GM12878 (cell line): ENCODE measurements around the gene L1CAM. TPM values are rescaled to one million over a fixed set of nuclear protein-coding genes. Genes with fewer than 3 reads are reported as not detected.

Experiments used
- ATAC-seq: fragments of 200-7000 bp; cut with Tn5 transposase; 3 replicates; pipeline ENCODE4 v1.9.1; 2020; ENCODE audit warnings: mild to moderate bottlenecking, moderate library complexity
- BruUV-seq: library from RNA; stranded (reverse); fragments of 400-500 nt; replicated peaks from 2 replicates; lab custom pipeline; 2021; lab: Mats Ljungman, UMichigan
- CTCF ChIA-PET: fragments of 300-600 bp; sonication (Branson Sonifier 250); formaldehyde crosslinking; extraction: SDS; loops from one replicate; lab custom pipeline; 2021; ENCODE audit warnings: inconsistent platforms; lab: Yijun Ruan, JAX
- POLR2A ChIA-PET: fragments of 350-600 bp; formaldehyde crosslinking; extraction: SDS; loops from one replicate; lab custom pipeline; 2021; ENCODE audit warnings: inconsistent platforms; lab: Charles Lee
- RAD21 ChIA-PET: fragments of 300-600 bp; sonication (Branson Sonifier 250); formaldehyde crosslinking; loops from one replicate; lab custom pipeline; 2023; ENCODE audit warnings: antibody characterized with exemption; ENCODE audit not compliant: unreplicated experiment; lab: Charles Lee
- SMC1A ChIA-PET: fragments of 300-600 bp; sonication (Branson Sonifier 250); formaldehyde crosslinking; loops from one replicate; lab custom pipeline; 2023; ENCODE audit not compliant: unreplicated experiment, uncharacterized antibody; lab: Charles Lee
- DNase-seq: peaks from one replicate; pipeline ENCODE4 v3.0.0-alpha.2; 2011; ENCODE audit warnings: low read depth, low spot score
- FAIRE-seq: peaks from 3 replicates; lab custom pipeline; 2011; peaks lifted over from hg19 to GRCh38; lab: Jason Lieb, UNC
- H2AFZ ChIP-seq: 2 replicates; pipeline ENCODE4 v1.6.0; 2011; ENCODE audit warnings: low read depth, low read length, control low read depth; ENCODE audit not compliant: control insufficient read depth
- H3K27ac ChIP-seq: 2 replicates; pipeline ENCODE4 v1.5.1; 2011; ENCODE audit warnings: control low read depth; ENCODE audit not compliant: control insufficient read depth, insufficient read depth
- H3K27me3 ChIP-seq, 2 experiments: replicated peaks in 1 of 2; 2 replicates each; pipeline versions ENCODE4 v1.6.0 to v1.6.1; 2011; ENCODE audit warnings: low read length in 1 of 2; ENCODE audit not compliant: control insufficient read depth in 2 of 2, insufficient read depth in 2 of 2
- H3K36me3 ChIP-seq, 2 experiments: 2 replicates each; pipeline ENCODE4 v1.5.1; 2011; ENCODE audit warnings: low read length in 1 of 2; ENCODE audit not compliant: control insufficient read depth in 2 of 2, insufficient read depth in 2 of 2
- H3K4me1 ChIP-seq: 2 replicates; pipeline ENCODE4 v1.6.1; 2011; ENCODE audit warnings: mild to moderate bottlenecking, low read length, moderate library complexity, mixed read lengths; ENCODE audit not compliant: control insufficient read depth, insufficient read depth
- H3K4me2 ChIP-seq: 2 replicates; pipeline ENCODE4 v1.6.0; 2011; ENCODE audit warnings: control low read depth; ENCODE audit not compliant: control insufficient read depth, insufficient read depth
- H3K4me3 ChIP-seq: fragments of 200-600 bp; sonication (generic); 2 replicates; pipeline ENCODE4 v1.5.1; 2016
- H3K79me2 ChIP-seq: 2 replicates; pipeline ENCODE4 v1.6.0; 2011; ENCODE audit warnings: low read length; ENCODE audit not compliant: control insufficient read depth, insufficient read depth
- H3K9ac ChIP-seq: 2 replicates; pipeline ENCODE4 v1.8.0; 2011; ENCODE audit warnings: low read length, control low read depth, mixed read lengths; ENCODE audit not compliant: control insufficient read depth, insufficient read depth
- H3K9me3 ChIP-seq: replicated peaks from 3 replicates; pipeline ENCODE4 v1.5.1; 2011; ENCODE audit warnings: mild to moderate bottlenecking, low read length; ENCODE audit not compliant: control insufficient read depth, insufficient read depth
- H4K20me1 ChIP-seq: 2 replicates; pipeline ENCODE4 v1.6.0; 2011; ENCODE audit not compliant: control insufficient read depth, insufficient read depth
- ATF3 ChIP-seq: IDR thresholded peaks from 2 replicates; pipeline ENCODE4 v1.6.1; 2011; ENCODE audit warnings: low read depth, mild to moderate bottlenecking, low read length, moderate library complexity, borderline replicate concordance; ENCODE audit errors: extremely low read depth
- BACH1 ChIP-seq: fragments of 450-650 bp; IDR thresholded peaks from 2 replicates; pipeline ENCODE4 v1.6.1; 2017; ENCODE audit warnings: mild to moderate bottlenecking, borderline replicate concordance
- BHLHE40 ChIP-seq, 2 experiments: fragments of 450-650 bp in 1 of 2; IDR thresholded peaks; 2 replicates each; pipeline ENCODE4 v1.6.1; 2011 to 2017; ENCODE audit warnings: low read depth in 2 of 2, borderline replicate concordance in 1 of 2, improper control_type of control experiment in 1 of 2, low read length in 1 of 2, mild to moderate bottlenecking in 1 of 2
- E2F4 ChIP-seq: IDR thresholded peaks from 2 replicates; pipeline ENCODE4 v1.6.1; 2012; ENCODE audit warnings: low read depth, low read length, improper control_type of control experiment
- GABPA ChIP-seq: IDR thresholded peaks from 2 replicates; pipeline ENCODE4 v1.6.1; 2014; ENCODE audit warnings: antibody characterized with exemption, low read depth, mild to moderate bottlenecking, inconsistent platforms
- PML ChIP-seq: IDR thresholded peaks from 2 replicates; pipeline ENCODE4 v1.6.1; 2012; ENCODE audit warnings: low read length, inconsistent platforms
- RFX5 ChIP-seq: IDR thresholded peaks from 2 replicates; pipeline ENCODE4 v1.6.1; 2011; ENCODE audit warnings: low read depth, low read length, improper control_type of control experiment
- SMC3 ChIP-seq: IDR thresholded peaks from 2 replicates; pipeline ENCODE4 v1.6.1; 2011; ENCODE audit warnings: low read length, improper control_type of control experiment, borderline replicate concordance
- TCF7 ChIP-seq: IDR thresholded peaks from 2 replicates; pipeline ENCODE4 v1.6.1; 2014; ENCODE audit warnings: antibody characterized with exemption, borderline replicate concordance
- ZNF384 ChIP-seq: IDR thresholded peaks from 2 replicates; pipeline ENCODE4 v1.6.1; 2012; ENCODE audit warnings: low read depth, mild to moderate bottlenecking, low read length, improper control_type of control experiment, borderline replicate concordance
- ZNF687 ChIP-seq: fragments of 450-650 bp; IDR thresholded peaks from 2 replicates; pipeline ENCODE4 v1.6.1; 2017; ENCODE audit warnings: mild to moderate bottlenecking, moderate library complexity
- WGBS: methylation state at CpG from one replicate; pipeline ENCODE4 v1.1.6; 2016; ENCODE audit warnings: low lambda C conversion rate; ENCODE audit not compliant: insufficient replicate concordance, insufficient coverage; ENCODE audit errors: missing lambda C conversion rate; 5-methylcytosine and 5-hydroxymethylcytosine counted together
- in situ Hi-C: fragments of 300-500 bp; cut with MboI; formaldehyde crosslinking; loops from 9 replicates; pipeline ENCODE4 v1.14.3; 2018; ENCODE audit warnings: mixed read lengths
- intact Hi-C: fragments of 100-400 bp; cut with micrococcal nuclease; formaldehyde crosslinking; loops from one replicate; pipeline ENCODE4 v1.14.2; 2022; ENCODE audit not compliant: unreplicated experiment
- polyA plus RNA-seq, 11 experiments: library from polyadenylated mRNA; depleted of rRNA in 4 of 11; unstranded in 6 of 11; stranded (reverse) in 5 of 11; fragments of >200 nt; fragmentation: Nextera tagmentation in 4 of 11; fragmentation: Illumina TruSeq in 1 of 11; extraction: Ambion mirVana in 4 of 11; extraction: Trizol in 1 of 11; gene quantifications; 1 replicate in 1 of 11; 2 replicates in 10 of 11; pipeline versions ENCODE4 v1.2.1 to v1.2.3, GENCODE V29; 2011 to 2016; ENCODE audit warnings: inconsistent platforms in 2 of 11, missing spikeins in 2 of 11, low read depth in 1 of 11
- total RNA-seq, 4 experiments: library from RNA; depleted of rRNA in 3 of 4; stranded (reverse); fragments of >200 nt in 3 of 4; fragmentation: Illumina TruSeq in 1 of 4; extraction: Trizol in 1 of 4; gene quantifications; 2 replicates each; pipeline versions ENCODE4 v1.2.1 to v1.2.3, GENCODE V29; 2013 to 2021

Gene L1CAM
- total and polyA plus RNA-seq, 10 of the 15 experiments (the other 5 are each of a cell fraction or from before 2014, with no cell fraction given) = 0.01 to 0.64 (median 0.09) TPM; not detected in 5

- H3K4me2 ChIP-seq = no peak overlapping the region
- no peak overlapping the region for H3K9ac ChIP-seq
- intact Hi-C loops (no loop called here), in situ Hi-C loops (no loop called here)
- TF ChIP-seq BHLHE40 (IDR thresholded peaks at IDR 0.05; ENCODE audit: borderline replicate concordance in 1 of 2, low read depth in 2 of 2, low read length in 1 of 2) (no peak), BACH1 (no peak), RFX5 (no peak), SMC3 (no peak), TCF7 (no peak), GABPA (no peak), PML (no peak), E2F4 (no peak), ZNF384 (no peak), ZNF687 (no peak), ATF3 (no peak)
- DNase-seq = no peak
- H3K4me3 ChIP-seq = no peak overlapping the region
- no peaks in the 10 kb centered on the region for H3K9me3 ChIP-seq
- H3K36me3 ChIP-seq = no peaks in the 10 kb centered on the region
- H3K27ac ChIP-seq = no peak overlapping the region
- H3K4me1 ChIP-seq = no peaks in the 10 kb centered on the region
- H2AFZ ChIP-seq = no peak overlapping the region
- WGBS = 21% methylated on average over 10 of the region's 10 CpGs
- ATAC-seq = no peak
- H4K20me1 ChIP-seq = no peaks in the 10 kb centered on the region
- ChIA-PET POLR2A (no interaction called here), SMC1A (no interaction called here), CTCF (no interaction called here), RAD21 (no interaction called here)
- no peak for FAIRE-seq
- no peaks in the 10 kb centered on the region; a peak in 1 of 4 replicates for H3K27me3 ChIP-seq
- H3K79me2 ChIP-seq = no peaks in the 10 kb centered on the region
- BruUV-seq = no TSS peak
These were observed 21.9 kb downstream of the L1CAM start for GRCh38 chrX:153864101-153864500.
